HG03571 (cell line): Measurements from ENCODE around the gene UMODL1.

ENCODE experiments used
- ATAC-seq: cut with Tn5 transposase; IDR thresholded peaks from one replicate; pipeline ENCODE4 v1.9.1; 2021; ENCODE audit not compliant: unreplicated experiment

Gene UMODL1

DNA sequence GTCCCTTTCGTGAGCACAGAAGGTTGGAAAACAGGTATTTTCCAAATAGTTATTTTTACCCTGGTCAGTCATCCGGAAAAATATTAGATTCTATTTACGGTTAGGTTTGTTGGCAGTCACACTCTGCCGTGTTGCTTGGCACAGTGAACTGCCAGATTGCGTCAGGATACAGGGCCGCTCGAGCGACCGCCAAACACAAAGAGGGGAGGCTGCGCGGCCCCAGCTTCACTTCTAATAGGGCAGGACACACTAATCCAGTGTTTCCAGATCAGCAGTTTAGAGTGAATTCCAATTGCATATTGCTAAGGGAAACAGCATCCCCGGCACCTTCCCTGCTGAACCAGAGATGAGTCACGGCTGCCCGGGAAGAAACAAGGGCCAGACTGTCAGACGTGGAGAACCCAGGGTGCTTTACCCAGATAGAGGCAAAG lies 22.9 kb downstream of the UMODL1 start:
- ATAC-seq = no peak

DNA sequence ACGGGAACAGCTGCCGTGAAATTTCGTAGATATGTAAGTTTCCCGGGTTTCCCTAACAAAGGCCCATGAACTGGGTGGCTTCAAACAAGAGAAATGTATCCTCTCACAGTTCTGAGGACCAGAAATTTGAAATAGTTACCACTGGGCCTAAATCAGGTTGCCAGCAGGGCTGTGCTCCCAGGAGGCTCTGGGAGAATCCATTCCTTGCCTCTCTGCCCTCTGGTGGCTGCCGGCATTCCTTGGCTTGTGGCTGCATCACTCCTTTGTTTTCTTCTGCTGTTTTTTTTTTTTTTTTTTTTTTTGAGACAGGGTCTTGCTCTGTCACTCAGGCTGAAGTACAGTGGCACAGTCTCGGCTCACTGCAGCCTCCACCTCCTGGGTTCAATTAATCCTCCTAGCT lies 23.7 kb downstream of the UMODL1 start:
- ATAC-seq = no peak

DNA sequence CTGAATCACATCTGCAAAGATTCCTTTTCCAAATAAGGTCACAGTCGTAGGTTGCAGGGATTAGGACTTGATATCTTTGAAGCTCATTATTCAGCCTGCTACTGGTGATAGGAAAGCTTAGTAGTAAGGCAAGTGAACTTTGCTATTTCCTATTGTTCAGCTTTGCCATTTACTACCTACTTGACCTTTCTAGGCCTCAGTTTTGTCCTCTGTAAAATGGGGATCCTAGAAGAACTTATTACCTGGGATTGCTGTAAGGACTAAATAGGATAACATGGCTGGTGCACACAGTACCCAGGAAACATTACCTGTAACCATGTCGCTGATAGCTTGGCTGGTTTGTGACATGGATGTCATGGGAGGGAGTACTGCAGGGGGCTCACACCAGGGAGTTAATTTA lies 24.5 kb downstream of the UMODL1 start:
- no peak for ATAC-seq

DNA sequence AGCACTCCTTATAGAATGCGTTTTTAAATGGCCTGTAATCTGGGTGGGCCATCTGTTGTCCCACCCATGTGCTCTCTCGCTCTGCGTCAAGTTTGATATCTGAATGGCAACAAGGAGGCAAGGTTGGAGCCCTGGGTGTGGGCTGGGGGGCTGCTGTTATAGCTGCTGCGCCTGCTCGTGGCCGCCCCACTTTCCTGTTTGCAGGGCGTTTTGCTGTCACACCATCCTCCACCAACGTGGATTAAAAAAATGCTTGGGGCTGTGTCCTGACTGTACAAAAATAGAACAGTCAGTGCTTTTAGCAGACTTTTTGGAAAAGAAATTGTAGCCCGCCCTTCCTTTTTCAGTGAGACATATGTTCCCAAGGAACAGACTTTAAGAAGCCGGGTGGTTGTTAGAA lies 25.4 kb downstream of the UMODL1 start:
- ATAC-seq = no peak

DNA sequence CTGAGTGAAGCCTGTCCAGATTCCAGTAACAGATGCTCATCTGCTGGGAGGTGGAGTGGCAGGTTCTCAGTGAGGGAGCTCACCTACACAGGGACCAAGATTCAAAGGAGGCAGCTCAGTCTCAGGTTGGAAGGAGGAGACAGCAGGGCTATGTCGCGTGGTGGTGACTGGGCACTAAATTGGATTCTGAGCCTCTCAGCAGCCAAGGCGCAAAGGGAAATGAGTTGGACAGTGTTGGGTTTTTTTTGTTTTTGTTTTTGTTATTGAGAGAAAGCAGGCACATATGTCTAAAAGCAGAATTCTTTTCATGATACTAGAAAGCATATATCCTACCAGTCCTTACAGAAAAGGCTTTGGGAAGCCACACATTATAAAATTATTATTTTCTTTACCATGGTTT lies 26.2 kb downstream of the UMODL1 start:
- no peak for ATAC-seq

DNA sequence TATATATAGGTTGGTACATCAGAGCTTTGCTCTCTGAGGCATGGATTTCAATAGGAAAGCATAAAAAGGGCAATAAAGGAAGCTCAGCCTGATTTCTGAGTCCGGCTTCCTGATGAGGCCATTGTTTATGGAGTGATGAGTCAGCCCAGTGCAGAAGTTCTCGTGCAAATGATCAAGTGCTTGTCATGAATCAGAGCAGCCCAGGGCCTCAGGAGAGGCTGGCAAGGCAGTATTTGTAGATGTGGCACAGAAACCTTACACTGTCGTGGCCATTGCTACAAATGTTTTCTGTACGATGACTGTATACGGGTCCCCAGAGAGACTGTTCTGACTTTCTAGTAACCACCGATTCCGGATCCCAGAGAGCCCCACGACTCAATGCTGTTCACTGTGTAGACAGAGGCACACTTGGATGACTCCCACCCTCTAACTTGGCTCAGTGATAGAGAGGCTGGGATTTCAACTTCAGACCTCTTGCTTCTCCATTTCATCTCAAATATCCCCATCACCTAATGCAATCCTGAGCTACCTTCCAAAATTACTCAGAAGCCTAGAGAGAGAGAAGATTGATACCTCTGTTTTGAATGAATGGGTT lies 26.8 kb downstream of the UMODL1 start:
- no peak for ATAC-seq

DNA sequence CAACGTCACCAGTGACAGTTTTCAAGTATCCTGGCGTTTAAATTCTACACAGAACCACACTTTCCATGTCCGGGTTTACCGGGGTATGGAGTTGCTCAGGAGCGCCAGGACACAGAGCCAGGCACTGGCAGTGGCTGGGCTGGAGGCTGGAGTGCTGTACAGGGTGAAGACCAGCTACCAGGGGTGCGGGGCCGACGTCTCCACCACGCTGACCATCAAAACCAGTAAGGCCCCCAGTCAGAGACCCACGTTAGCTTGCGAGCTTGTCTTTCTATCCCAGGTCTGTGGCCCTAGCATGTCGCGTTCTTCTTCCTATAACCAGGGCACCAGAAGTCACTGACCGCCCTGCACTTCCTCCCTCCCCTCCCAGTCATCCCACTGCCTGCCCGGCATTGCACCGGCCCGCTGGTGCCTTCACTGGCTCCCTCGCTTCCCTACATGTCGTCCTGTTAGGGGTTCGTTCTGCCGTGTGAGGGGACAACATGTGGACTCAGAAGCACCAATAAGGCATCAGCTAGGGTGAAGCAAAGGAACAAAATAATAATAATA lies 27.9 kb downstream of the UMODL1 start:
- ATAC-seq = no peak

DNA sequence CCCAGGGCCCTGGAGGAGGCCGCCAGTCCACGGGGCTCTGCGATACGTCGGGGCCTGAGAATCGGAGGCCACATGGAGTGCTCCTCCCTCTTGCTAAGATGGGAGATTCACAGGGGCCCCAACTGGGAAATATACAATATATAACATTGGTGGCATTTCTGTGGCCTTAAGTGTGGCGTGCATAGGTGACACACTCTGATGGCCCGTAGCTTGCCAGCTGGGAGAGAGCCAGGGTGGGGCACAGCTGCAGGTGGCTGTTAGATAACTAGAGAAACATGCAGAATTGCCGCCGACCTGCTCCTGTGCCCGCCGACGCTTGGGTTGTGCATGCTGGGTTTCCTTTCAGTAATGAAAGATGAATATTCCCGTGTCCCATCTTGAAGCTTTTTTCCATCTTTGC lies 30.1 kb downstream of the UMODL1 start:
- no peak for ATAC-seq

DNA sequence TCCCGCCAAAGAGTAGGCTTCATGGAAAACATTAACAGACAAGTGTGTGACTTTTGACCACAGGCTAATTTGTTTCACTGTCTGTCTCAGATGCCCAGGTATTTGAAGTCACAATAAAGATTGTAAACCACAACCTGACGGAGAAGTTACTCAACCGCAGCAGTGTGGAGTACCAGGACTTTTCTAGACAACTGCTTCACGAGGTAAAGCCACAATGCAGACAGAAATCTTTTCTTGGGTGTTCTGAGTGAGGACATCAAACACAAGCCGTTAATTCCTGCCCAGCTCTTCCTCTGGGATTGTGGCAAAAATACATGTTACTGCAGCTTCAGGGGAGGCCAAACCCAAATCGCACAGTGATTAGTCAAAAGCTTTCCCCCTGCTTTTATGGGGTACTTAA lies 31.0 kb downstream of the UMODL1 start:
- no peak for ATAC-seq

DNA sequence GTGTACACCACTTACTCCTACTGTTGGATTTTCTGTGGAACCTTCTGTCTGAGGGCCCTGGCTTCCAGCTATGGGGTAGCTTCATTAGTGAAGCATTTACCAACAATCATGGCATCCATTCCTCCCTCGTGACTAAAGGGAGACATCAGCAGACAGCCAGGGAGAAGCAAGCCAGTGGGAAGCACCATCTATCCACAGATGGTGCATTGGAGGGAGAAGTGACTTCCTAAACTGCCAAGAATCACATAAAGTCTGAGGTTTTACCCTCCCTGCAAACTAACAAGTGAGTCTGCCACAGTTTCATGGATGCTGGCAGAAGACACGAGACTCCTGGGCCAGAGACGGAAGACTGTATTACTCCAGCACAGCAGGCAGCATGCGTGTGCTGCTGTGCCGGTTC lies 31.4 kb downstream of the UMODL1 start:
- ATAC-seq = no peak

DNA sequence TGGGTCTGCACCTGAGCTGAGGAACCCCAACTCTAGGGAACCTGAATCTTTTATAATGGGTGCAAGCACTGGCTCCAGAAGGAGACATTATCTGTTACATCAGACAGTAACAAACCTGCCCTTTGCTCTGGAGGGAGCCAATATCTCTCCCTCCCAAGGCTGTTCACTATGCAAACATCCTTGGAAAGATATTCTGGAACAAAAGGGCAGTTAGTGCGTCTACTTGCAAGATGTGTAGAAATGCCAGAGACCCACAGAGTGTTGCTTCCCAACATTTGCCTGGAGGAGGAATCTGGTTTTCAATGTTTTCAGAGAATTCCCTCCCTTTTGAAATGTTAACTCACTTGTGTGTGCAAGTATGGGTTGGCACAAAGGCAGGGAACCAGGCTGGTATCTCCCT lies 31.9 kb downstream of the UMODL1 start:
- no peak for ATAC-seq

DNA sequence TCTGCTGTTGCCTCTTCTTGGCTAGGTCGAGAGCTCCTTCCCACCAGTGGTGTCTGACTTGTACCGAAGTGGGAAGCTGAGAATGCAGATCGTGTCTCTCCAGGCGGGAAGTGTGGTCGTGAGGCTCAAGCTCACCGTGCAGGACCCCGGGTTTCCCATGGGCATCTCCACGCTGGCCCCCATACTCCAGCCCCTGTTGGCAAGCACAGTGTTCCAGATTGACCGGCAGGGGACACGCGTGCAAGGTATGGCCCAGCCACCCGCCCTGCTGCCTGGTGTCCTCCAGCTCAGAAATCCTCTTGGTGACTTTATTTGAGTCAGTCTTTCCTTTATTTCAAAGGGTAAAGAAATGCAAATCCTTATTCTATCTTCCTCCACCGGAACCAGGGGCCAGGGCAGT lies 32.7 kb downstream of the UMODL1 start:
- ATAC-seq = no peak

DNA sequence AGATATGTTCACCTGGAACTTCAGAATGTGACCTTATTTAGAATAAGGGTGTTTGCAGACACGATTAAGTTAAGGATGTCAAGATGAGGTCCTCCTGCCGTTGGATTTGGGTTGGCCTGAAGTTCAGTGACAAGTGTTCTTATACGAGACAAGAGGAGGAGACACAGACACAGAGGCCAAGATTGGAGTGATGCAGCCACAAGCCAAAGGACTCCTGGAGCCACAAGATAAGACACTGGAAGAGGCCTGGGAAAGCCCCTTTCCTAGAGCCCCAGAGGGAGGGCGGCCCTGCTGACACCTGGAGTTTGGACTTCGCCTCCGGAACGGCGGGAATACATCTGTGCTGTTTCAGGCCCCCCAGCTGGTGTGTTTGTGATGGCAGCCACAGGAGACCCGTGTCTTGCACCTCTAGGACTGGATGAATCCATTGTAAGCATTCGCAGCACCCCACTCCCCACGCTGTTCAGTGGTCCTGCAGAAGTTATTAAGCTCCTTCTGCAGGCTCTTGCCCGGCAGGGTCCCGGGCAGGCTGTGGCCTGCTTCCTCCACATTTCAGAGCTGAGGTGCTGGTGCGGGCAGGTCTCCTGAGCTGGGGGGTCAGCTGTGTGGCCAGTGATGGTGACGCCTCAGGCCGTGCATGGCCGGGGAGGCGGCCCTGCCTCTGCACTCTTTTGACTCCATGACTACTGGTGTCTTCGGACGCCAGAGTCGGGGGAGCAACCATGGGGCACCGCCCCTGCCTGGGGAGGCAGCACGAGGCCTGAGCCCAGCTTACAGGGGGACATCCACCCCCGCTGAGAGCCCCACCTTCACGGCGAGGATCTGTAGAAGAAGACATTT lies 34.6 kb downstream of the UMODL1 start:
- ATAC-seq = no peak

DNA sequence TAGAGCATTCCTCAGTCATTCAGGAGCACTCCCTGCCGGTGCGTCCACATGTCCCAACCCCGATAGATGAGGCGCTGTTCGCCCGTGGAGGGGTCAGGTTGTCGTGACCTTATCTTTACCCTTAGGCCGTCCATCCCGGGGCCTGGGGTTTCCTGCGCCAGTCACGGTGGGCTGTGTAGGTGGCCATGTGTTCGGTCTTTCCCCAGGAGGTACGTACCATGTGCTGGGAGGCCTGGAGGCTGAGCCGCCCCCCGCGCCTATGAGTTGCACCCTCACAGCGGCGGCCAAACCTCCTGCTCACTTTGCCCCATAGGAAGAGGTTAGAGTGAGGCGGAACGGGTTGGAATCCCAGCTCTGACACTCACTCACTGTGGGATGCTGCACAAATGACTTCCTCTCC lies 35.3 kb downstream of the UMODL1 start:
- no peak for ATAC-seq

DNA sequence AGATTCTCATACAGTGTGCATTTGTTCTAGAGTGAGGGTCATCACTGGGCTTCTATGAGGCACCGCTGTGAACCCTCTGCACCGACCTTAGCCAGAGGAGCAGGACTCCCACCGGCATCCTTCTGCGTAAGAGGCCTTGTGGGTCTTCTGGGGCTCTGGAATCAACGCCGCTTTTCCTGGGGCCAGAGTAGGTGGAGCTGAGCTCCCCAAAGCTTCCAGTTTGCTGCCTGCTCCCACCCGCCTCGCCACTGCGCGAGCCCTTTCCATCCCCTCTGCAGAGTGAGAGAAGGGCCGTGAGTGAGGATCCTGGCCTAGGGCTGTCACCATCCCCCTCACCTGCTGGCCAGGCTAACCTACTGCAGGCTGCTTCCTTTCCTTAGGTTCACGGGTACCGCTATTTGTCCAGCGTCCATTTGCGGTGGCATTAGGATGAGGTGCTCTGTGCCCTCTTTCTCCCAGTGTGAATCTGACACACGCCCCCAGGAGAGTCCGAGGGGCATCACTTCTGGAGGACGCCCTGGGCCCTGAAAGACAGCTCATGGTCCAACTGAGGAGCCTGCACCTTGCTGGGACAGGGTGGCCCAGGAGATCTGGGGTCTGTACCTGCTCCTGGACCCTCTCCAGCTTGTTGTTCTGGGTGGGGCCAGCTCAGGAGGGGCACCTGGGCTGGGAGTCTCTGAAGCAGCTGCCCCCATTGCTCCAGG lies 36.2 kb downstream of the UMODL1 start:
- no peak for ATAC-seq

DNA sequence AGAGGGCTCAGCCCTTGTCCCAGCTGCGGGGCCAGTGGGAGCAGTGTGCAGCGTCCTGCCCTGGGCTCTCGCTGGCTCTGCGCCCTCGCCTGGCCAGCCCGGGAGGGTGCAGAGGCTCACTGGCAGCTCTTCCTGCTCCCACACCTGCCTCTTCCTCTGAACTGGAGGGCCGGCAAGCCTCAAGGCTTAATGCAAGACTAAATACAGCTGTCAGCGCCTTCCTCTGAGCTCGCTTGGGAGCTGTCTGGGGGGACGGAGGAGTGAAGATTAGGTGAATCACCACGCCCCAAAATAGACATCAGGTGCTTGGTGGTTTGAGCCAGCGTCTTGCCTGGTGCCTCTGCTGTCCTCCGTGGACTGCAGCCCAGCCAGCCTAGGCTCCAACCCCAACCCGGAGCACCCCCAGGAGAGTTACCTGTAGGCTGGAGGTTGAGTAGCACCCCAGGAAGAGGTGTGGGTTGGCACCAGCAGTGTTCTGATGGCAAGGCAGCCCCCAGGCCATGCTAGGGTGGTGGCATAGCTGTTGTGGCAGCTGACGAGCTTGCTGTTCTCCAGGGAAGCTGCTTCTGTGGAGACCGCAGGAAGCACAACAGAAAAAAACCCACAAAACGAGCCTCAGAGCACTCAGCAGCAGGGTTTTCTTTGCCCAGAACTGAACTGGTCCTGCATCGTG lies 36.9 kb downstream of the UMODL1 start:
- ATAC-seq = no peak

DNA sequence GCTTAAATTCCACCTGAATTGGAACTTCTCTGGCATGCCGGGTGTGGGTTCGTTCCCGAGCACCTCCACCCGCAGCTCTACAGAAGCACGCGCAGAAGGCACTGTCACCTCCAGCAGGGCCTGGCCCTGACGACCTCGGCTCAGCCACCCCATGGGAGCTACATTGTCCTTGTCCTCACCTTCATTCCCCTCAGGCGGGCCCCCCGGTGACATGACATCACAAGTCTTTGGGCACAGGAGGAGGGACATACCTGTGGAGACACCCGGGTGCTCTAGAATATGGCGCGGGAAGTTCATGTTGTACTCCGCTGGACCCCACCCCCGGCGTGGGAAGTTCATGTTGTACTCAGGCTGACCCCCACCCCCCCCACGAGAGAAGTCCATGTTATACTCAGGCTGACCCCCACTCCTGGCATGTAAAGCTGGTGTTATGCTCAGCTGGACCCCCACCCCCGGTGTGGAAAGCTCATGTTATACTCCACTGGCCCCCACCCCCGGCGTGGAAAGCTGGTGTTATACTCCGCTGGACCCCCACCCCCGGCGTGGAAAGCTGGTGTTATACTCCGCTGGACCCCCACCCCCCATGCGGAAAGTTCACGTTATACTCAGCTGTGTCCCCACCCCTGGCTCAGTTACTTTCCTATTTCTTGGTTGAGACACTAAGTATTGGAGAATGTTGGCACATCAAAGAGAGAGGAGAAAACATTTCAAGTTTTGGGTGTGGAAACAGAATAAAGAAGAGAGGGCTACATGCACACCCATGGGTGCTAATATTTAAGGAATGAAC lies 37.6 kb downstream of the UMODL1 start:
- no peak for ATAC-seq

DNA sequence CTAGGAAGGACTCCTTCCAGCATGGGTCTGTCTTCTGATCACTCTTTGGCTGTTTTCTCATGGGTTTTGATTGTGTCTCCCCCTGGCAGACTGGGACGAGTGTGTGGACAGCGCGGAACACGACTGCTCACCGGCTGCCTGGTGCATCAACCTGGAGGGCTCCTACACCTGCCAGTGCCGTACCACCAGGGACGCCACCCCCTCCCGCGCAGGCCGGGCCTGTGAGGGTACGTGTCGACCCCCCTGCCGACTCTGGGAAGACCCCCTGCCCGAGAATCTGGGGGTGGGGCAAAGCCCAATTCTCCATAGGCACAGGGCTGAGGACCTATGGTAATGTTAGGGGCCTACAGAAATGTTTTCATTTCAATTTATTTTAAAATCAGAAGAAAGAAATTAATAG lies 38.4 kb downstream of the UMODL1 start:
- ATAC-seq = no peak

DNA sequence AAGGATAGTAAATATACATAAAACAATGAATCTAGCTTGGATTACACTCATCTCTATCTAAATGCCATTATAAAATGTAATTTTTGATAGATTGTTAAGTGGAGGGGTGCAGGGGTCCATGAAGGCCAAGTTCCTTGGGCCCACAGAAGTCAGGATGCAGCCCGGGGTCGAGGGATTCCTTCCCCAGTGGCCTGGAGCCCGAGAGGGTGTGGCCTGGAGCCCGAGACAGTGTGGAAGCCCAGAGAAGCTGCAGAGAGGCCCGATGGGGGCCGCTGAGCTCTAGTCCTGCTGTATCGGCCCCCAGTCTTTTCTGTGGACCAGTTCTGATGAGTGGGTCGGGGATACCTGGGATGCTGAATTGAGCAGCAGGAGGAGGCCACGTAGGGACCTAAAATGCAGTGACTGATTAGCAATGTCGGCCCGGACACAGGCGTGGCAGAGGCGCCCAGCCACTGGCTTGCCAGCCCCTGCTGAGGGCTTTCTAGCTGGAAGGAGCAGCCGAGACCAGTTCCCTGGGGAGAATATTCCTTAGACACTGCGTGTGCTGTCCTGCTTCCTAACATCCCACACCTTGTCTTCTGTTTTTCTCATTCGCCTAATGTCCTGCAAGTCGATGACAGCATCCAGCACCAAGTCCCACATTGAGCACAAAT lies 38.9 kb downstream of the UMODL1 start:
- no peak for ATAC-seq
